Aorta (tissue), 5 donors: Measurements from ENCODE around the gene UBR2. TPM values are rescaled to one million over a fixed set of nuclear protein-coding genes. Genes with fewer than 3 reads are reported as not detected.

Experiments used
- ATAC-seq: fragments of 200-7000 bp; cut with Tn5 transposase; one replicate; pipeline ENCODE4 v1.9.1; 2022; ENCODE audit warnings: moderate library complexity; ENCODE audit not compliant: low FRiP score
- DNase-seq, 2 donors: peaks; one replicate each; pipeline ENCODE4 v3.0.0-alpha.2; 2020
- H3K27ac ChIP-seq, 2 donors: one replicate each; pipeline ENCODE4 v1.5.1; 2013; ENCODE audit warnings: low read length in 2 of 2, mild to moderate bottlenecking in 2 of 2, moderate library complexity in 2 of 2, control low read depth in 1 of 2, inconsistent platforms in 1 of 2, low read depth in 1 of 2
- H3K27me3 ChIP-seq, 2 donors: one replicate each; pipeline ENCODE4 v1.6.1; 2013; ENCODE audit warnings: control low read depth in 1 of 2, low read length in 1 of 2, mild to moderate bottlenecking in 1 of 2, moderate library complexity in 1 of 2; ENCODE audit not compliant: insufficient read depth in 2 of 2, control insufficient read depth in 1 of 2
- H3K36me3 ChIP-seq, 2 donors: one replicate each; pipeline ENCODE4 v1.6.1; 2013; ENCODE audit warnings: control low read depth in 1 of 2, low read length in 1 of 2, mild to moderate bottlenecking in 1 of 2; ENCODE audit not compliant: insufficient read depth in 2 of 2, control insufficient read depth in 1 of 2
- H3K4me1 ChIP-seq, 2 donors: one replicate each; pipeline ENCODE4 v1.6.1; 2013; ENCODE audit warnings: low read length in 2 of 2, control low read depth in 1 of 2, mild to moderate bottlenecking in 1 of 2, moderate library complexity in 1 of 2; ENCODE audit not compliant: insufficient read depth in 2 of 2, control insufficient read depth in 1 of 2
- H3K4me3 ChIP-seq, 2 donors: one replicate each; pipeline ENCODE4 v1.5.1; 2013; ENCODE audit warnings: low read length in 2 of 2, control low read depth in 1 of 2, mild to moderate bottlenecking in 1 of 2
- H3K9me3 ChIP-seq: one replicate; pipeline ENCODE4 v1.6.1; 2013; ENCODE audit warnings: mild to moderate bottlenecking, low read length; ENCODE audit not compliant: control insufficient read depth
- WGBS, 2 donors: extraction: QIAGEN DNeasy Blood & Tissue Kit; methylation state at CpG; one replicate each; pipeline ENCODE4 v1.1.7; 2013; 5-methylcytosine and 5-hydroxymethylcytosine counted together
- intact Hi-C, 2 donors: fragments of 100-400 bp; cut with DNase I; formaldehyde crosslinking; loops; one replicate each; pipeline versions ENCODE4 v1.14.2 to v1.15.0; 2022
- long read RNA-seq, 2 donors: library from polyadenylated mRNA; unstranded; transcript quantifications; one replicate each; pipeline ENCODE4 v2.0.0, GENCODE V29; 2020 to 2021
- polyA plus RNA-seq, 2 donors: library from polyadenylated mRNA; stranded (reverse); fragments of 200-250 nt; gene quantifications; one replicate each; pipeline ENCODE4 v1.2.3, GENCODE V29; 2013
- total RNA-seq, 2 donors: library from RNA; stranded (reverse); fragmentation: NEBNext Ultra II Directional; extraction: Animal tissue kit (Norgen Biotek cat#: 25700); gene quantifications; one replicate each; pipeline ENCODE4 v1.2.1, GENCODE V29; 2021
- donor health status: healthy with polysubstance abuse.
- donor health status: Bipolar disorder and iron deficiency.
- donor health status: DM: no; HTN: no; CAD: no.
- donor health status: DM: no; HTN: no; CAD: no.
- donor health status: DM: yes; HTN: yes; CAD: no.

The UBR2 gene
- total RNA-seq: 10 to 100 TPM; 30.8 to 38.8 TPM
- polyA plus RNA-seq: 10 to 100 TPM in 1 of 2 donors, 1 to 10 TPM in 1; 6.5 to 14.0 TPM
- long read RNA-seq, donor 1, partial matches to known transcripts: 20 of 26 reads
- long read RNA-seq, donor 1, other reads (novel, unspliced or antisense): 6 of 26 reads
- long read RNA-seq, donor 2, full-length matches to known transcripts: 4 of 28 reads
- long read RNA-seq, donor 2, partial matches to known transcripts: 9 of 28 reads
- long read RNA-seq, donor 2, other reads (novel, unspliced or antisense): 15 of 28 reads

- Histone ChIP-seq H3K27ac (peak within 1 kb of the TSS; percentile 81 to 86), H3K36me3 (no peaks in the 10 kb centered on the region), H3K9me3 (no peaks in the 10 kb centered on the region), H3K4me1 (no peaks in the 10 kb centered on the region), H3K27me3 (no peaks in the 10 kb centered on the region), H3K4me3 (peak within 1 kb of the TSS; percentile 70 to 78)
- intact Hi-C loops: loop anchor here in 1 of 2 donors (10.0 kb wide), 1 partner anchor 779 kb away; the partner anchor contains the start of genes PRICKLE4 and TOMM6
- ATAC-seq (peak; percentile 98), DNase-seq (peak; percentile 95 to 98)
- WGBS, 2 donors: 0% methylated on average over 42 to 50 of the region's 50 CpGs
Observed at GRCh38 chr6:42563697-42564505, at the start of gene UBR2. UBR2 (plus strand) TSS chr6:42564029; CDS start chr6:42564320, 291 bp downstream.

DNA sequence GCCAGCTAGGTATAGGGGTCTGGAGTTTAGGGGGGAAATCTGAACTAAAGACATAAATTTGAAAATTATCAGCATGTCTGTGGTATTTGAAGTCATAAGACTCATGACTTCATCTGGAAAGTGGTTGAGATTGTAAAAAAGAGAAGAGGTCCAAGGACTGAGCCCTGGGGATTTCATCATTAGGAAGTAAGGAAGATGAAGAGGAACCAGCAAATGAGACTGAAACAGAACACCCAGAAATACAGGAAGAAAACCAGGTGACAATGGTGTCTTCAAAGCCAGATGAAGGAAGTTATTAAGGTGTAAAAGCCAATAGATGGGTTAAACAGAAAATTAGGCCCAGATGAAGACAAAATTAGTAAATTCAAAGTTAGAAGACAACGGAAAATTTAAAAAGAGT lies 49.1 kb upstream of the UBR2 start:
- intact Hi-C loops: no loop called here
- Histone ChIP-seq H3K4me3 (no peak overlapping the region), H3K36me3 (no peaks in the 10 kb centered on the region), H3K27ac (no peak overlapping the region), H3K4me1 (no peaks in the 10 kb centered on the region), H3K27me3 (no peaks in the 10 kb centered on the region), H3K9me3 (peaks cover under 1% of the 10 kb centered on the region)
- WGBS, 2 donors: 93 to 94% methylated on average over 1 of the region's 1 CpG
- ATAC-seq (no peak), DNase-seq (no peak)

GRCh38 chr6:42519779-42520178 lies 44.0 kb upstream of the UBR2 start:
- H3K27me3 ChIP-seq: no peaks in the 10 kb centered on the region
- intact Hi-C loops: no loop called here
- H3K4me1 ChIP-seq: no peaks in the 10 kb centered on the region
- no peak overlapping the region for H3K27ac ChIP-seq
- H3K9me3 ChIP-seq: peaks cover 6% of the 10 kb centered on the region
- 91 to 95% methylated on average over 2 of the region's 2 CpGs for WGBS, 2 donors
- no peaks in the 10 kb centered on the region for H3K36me3 ChIP-seq
- DNase-seq (no peak), ATAC-seq (no peak)
- H3K4me3 ChIP-seq: no peak overlapping the region

DNA sequence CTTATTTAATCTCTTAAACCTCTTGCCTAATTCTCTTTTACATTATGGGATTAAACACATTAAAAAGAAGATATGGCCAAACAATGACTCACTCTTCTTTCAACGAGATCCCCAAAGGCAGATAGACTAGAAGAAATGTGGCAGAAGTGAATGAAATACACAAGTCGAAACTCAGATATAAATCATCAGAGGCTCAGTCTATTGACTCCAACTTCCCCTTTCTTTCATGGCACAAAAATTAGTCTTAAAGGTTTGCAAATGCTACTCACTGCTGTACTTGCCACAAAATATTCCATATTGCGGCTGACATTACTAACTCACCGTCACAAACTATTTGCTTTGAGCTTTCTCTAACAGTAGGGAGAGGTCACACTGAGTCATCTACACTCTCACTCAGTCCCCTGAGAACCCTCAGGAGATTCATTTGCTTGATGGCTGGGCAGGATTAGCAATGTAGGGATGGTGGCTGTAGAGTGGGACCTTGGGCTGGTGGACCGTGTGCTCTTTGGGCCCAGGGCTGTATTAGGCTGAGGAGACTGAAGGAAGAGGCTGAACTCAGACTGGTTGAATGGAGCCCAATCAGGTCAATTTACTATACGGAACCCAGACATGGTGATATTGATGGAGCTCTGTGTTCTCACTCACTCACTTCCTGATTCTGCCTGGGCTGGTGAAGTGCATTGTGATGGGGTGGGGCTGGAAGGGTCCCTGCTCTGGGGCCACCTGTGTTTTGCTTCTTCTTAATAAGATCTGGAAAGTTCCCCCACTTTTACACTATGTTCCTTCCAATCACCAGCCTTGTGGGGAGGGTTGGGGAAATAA lies 42.8 kb upstream of the UBR2 start:
- H3K27me3 ChIP-seq: no peaks in the 10 kb centered on the region
- H3K4me1 ChIP-seq: no peaks in the 10 kb centered on the region
- ATAC-seq: no peak
- no peak overlapping the region for H3K27ac ChIP-seq
- WGBS, 2 donors: 76 to 77% methylated on average over 6 of the region's 6 CpGs
- intact Hi-C loops: no loop called here
- no peak overlapping the region for H3K4me3 ChIP-seq
- peaks cover 6% of the 10 kb centered on the region for H3K9me3 ChIP-seq
- no peak for DNase-seq
- no peaks in the 10 kb centered on the region for H3K36me3 ChIP-seq

- no peak overlapping the region for H3K4me3 ChIP-seq
- no peaks in the 10 kb centered on the region for H3K4me1 ChIP-seq
- H3K36me3 ChIP-seq: no peaks in the 10 kb centered on the region
- intact Hi-C loops: no loop called here
- H3K27me3 ChIP-seq: no peaks in the 10 kb centered on the region
- no peak for ATAC-seq
- peaks cover 6% of the 10 kb centered on the region for H3K9me3 ChIP-seq
- no peak overlapping the region for H3K27ac ChIP-seq
- no peak for DNase-seq
- 48 to 50% methylated on average over 2 of the region's 2 CpGs for WGBS, 2 donors
Observed at GRCh38 chr6:42522036-42522435, 41.8 kb upstream of the UBR2 start.

DNA sequence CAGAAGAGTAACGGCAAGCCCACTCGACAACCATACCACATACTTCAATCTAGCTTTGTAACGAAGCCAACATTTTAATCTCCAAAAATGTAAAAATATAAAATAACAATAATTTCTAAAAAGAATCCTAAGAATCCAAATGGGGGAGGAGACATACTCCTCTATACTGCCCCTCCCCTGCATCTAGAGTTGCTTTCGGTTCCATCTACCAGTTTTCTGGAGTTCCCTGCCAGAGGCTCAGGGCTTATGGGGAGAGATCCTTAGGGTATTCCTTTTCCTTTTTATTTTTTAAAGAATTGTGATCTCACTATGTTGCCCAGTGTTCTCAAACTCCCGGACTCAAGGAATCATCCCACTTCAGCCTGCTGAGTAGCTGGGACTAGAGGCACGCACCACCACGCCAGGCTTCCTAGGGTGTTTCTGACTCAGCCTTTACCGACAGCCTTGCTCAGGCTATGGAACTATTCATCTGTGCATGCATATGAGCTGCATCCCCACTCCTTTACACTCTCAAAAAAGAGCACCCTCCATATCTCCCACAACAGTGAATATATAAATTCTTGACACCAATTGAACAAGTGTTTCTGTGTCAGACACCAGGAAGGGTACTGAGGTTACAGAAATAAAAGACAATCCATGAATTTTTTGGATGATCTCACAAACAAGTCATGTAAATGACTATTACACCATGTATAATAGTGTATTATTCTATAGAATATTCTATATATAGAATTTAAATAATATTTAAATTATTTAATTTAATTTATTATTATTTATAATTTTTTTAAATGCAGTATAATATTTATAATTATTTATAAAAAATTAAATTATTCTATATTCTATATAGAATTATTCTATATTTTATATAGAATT lies 40.7 kb upstream of the UBR2 start:
- intact Hi-C loops: no loop called here
- no peak overlapping the region for H3K27ac ChIP-seq
- H3K9me3 ChIP-seq: peaks cover 6% of the 10 kb centered on the region
- no peaks in the 10 kb centered on the region for H3K27me3 ChIP-seq
- DNase-seq: no peak
- no peaks in the 10 kb centered on the region for H3K4me1 ChIP-seq
- no peaks in the 10 kb centered on the region for H3K36me3 ChIP-seq
- 56 to 66% methylated on average over 8 of the region's 8 CpGs for WGBS, 2 donors
- no peak for ATAC-seq
- no peak overlapping the region for H3K4me3 ChIP-seq

GRCh38 chr6:42525206-42525605 lies 38.6 kb upstream of the UBR2 start:
- Histone ChIP-seq H3K4me1 (no peaks in the 10 kb centered on the region), H3K9me3 (peaks cover 2% of the 10 kb centered on the region), H3K27me3 (no peaks in the 10 kb centered on the region), H3K4me3 (no peak overlapping the region), H3K36me3 (no peaks in the 10 kb centered on the region), H3K27ac (no peak overlapping the region)
- intact Hi-C loops: no loop called here
- ATAC-seq: no peak
- DNase-seq: no peak
- 67 to 72% methylated on average over 4 of the region's 4 CpGs for WGBS, 2 donors

- ATAC-seq (no peak), DNase-seq (no peak)
- H3K4me1 ChIP-seq: no peaks in the 10 kb centered on the region
- intact Hi-C loops: no loop called here
- H3K27ac ChIP-seq: no peak overlapping the region
- H3K4me3 ChIP-seq: no peak overlapping the region
- H3K27me3 ChIP-seq: no peaks in the 10 kb centered on the region
- WGBS, 2 donors: 91 to 94% methylated on average over 3 of the region's 3 CpGs
- H3K36me3 ChIP-seq: no peaks in the 10 kb centered on the region
- H3K9me3 ChIP-seq: no peaks in the 10 kb centered on the region
Observed at GRCh38 chr6:42526616-42527015, 37.2 kb upstream of the UBR2 start.
